Activated gamma-delta T cell (primary cell): ENCODE results near the gene RPL31.

Experiments used
- DNase-seq: peaks from one replicate; lab custom pipeline; 2025; lab: John Stamatoyannopoulos, UW
- total RNA-seq, 2 donors: gene quantifications; one replicate each; lab custom pipeline; 2026; lab: John Stamatoyannopoulos, UW

RPL31 gene
- total RNA-seq = 782 to 993 reads per million in 2 donors

- peak; percentile 75 for DNase-seq
Observed at GRCh38 chr2:101001691-101002561, at the start of gene RPL31. Gene RPL31, plus strand, starts transcription at chr2:101002289. Its CDS starts 413 bp downstream, at chr2:101002702.

- no peak for DNase-seq
Observed at GRCh38 chr2:100952512-100952911, 49.6 kb upstream of the RPL31 start.

GRCh38 chr2:100953406-100954043, 48.6 kb upstream of the RPL31 start:
- DNase-seq = no peak

GRCh38 chr2:100954044-100954420, 48.1 kb upstream of the RPL31 start:
- no peak for DNase-seq

GRCh38 chr2:100955226-100955625, 46.9 kb upstream of the RPL31 start:
- no peak for DNase-seq

GRCh38 chr2:100956081-100956480, 46.0 kb upstream of the RPL31 start:
- no peak for DNase-seq

GRCh38 chr2:100957996-100958653, 44.0 kb upstream of the RPL31 start:
- no peak for DNase-seq

GRCh38 chr2:100959225-100959880, 42.7 kb upstream of the RPL31 start:
- no peak for DNase-seq

- DNase-seq = no peak
Observed at GRCh38 chr2:100960688-100961087, 41.4 kb upstream of the RPL31 start.

- DNase-seq = no peak
Observed at GRCh38 chr2:100962366-100963025, 39.6 kb upstream of the RPL31 start.

- no peak for DNase-seq
Observed at GRCh38 chr2:100963026-100963375, 39.1 kb upstream of the RPL31 start.

- DNase-seq = no peak
Observed at GRCh38 chr2:100964222-100964621, 37.9 kb upstream of the RPL31 start.

GRCh38 chr2:100964681-100965169, 37.4 kb upstream of the RPL31 start:
- DNase-seq = no peak

- DNase-seq = no peak
Observed at GRCh38 chr2:100965596-100965995, 36.5 kb upstream of the RPL31 start.

GRCh38 chr2:100967716-100968115, 34.4 kb upstream of the RPL31 start:
- DNase-seq = no peak

- no peak for DNase-seq
Observed at GRCh38 chr2:100968146-100969145, 33.6 kb upstream of the RPL31 start.

- no peak for DNase-seq
Observed at GRCh38 chr2:100969998-100970397, 32.1 kb upstream of the RPL31 start.

GRCh38 chr2:100971221-100971620, 30.9 kb upstream of the RPL31 start:
- no peak for DNase-seq

- DNase-seq = no peak
Observed at GRCh38 chr2:100972452-100972851, 29.6 kb upstream of the RPL31 start.
